HS-27A (cell line): Measurements from ENCODE around the gene TFCP2.
"Not testable (repeated sequence)": the region's sequence is repeated elsewhere in the genome, so short reads cannot be mapped to it uniquely, and the experiment has no call there.

Experiments used
- DNase-seq: peaks from one replicate; pipeline ENCODE4 v3.0.0-alpha.2; 2012; ENCODE audit warnings: low read depth, missing footprints

Gene TFCP2

DNA sequence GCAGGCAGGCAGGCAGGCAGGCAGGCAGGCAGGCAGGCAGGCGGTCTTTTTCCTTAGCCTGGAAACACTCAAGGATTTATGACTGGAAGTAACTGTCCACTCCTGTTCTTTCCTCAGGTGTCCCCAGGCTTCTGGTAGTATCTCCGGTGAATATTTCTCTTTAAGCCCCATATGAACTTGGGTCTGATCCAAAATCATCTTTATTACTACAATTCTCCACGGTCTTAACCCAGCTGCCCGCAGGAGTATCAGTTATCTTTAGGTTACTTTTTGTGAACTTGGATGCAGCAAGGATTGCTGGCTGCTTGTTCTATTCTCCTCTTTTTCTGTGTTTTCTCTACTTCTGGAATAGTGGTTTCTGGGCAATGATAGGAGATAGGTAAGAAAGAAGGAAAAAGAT is 92.8 kb downstream of the TFCP2 start:
- DNase-seq: no peak

DNA sequence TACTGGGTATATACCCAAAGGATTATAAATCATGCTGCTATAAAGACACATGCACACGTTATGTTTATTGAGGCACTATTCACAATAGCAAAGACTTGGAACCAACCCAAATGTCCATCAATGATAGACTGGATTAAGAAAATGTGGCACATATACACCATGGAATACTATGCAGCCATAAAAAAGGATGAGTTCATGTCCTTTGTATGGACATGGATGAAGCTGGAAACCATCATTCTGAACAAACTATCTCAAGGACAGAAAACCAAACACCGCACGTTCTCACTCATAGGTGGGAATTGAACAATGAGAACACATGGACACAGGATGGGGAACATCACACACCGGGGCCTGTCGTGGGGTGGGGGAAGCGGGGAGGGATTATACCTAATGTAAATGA is 94.1 kb downstream of the TFCP2 start:
- not testable (repeated sequence) for DNase-seq

DNA sequence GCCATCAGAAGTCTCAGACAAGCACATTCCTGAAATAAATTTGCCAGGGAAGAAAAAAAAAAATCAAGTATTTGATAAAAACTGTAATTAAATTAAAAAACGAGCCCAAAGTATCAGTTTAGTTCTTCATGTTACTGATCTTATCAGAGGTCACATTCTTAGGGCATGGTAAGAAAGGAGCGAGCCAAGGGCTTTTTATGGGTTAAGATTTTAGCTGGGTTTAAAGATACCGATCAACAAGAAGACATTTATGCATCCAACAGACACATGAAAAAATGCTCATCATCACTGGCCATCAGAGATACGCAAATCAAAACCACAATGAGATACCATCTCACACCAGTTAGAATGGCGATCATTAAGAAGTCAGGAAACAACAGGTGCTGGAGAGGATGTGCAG is 94.6 kb downstream of the TFCP2 start:
- DNase-seq: not testable (repeated sequence)

- DNase-seq: no peak
These were observed 95.0 kb downstream of the TFCP2 start for GRCh38 chr12:51077930-51078329.

DNA sequence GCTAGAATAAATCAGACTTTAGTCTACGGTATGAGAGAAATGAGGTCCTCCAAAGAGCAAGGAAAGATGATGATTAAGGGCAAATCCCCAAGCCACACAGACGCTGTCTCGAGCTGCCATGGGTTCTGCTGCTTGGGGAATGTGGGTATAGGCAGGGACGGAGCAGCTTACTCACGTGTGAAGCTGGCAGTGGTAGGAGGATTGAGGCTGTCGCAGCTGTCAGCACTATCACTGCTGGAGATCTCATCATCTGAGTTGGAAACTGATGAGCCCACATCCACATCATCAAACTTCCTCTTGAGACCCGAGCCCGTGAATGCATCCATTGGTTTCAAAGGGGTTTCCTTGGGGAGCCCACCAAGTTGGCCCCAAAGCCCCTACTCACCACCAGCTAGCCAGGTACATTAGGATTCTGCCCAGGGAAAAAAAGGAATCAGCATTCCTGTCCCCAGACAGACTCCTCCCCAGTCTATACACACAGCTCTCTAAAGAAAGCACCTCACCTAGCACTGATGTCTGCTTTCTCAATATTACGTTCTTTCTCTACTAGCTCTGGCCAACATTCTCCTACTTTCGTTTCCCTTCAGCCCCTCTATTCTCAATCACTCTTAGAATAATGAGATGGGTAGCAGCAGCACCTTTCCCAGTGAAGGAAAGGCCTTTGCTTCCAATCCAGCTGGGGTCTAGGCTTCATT is 96.6 kb downstream of the TFCP2 start:
- DNase-seq: no peak

DNA sequence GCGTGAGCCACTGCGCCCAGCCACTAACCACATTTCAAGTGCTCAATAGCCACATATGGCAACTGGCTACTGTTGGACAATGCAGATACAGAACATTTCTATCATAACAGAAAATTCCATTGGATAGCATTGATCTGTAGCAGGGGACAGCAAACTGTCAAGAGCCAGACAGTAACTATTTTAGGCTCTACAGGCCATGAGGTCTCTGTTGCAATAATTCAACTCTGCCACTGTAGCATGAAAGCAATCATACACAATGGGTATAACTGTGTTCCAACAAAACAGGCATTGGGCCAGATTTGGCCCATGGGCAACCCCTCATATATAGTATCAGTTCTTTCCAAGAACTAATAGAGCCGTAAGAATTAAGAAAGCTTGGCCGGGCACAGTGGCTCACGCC is 97.5 kb downstream of the TFCP2 start:
- DNase-seq: no peak

GRCh38 chr12:51071663-51072062 is 101.3 kb downstream of the TFCP2 start:
- no peak for DNase-seq

- DNase-seq: no peak
These were observed 102.9 kb downstream of the TFCP2 start for GRCh38 chr12:51070004-51070403.

DNA sequence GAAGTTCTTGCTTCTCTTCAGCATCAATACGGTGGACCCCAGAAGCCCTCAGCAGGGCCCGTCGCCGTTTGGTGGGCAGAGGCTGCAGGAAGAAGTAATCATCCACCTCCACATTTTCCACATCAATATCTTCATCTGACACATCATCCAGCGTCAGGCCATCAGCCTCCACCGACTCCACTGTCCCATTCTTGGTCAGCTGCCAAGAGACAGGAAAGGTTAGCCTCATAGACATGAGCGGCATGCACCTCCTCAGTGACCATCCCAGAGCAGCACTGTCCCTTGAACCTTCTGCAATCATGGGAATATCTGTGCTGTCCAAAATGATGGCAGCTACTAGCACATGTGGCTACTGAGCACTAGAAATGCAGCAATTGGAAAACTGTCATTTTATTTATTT is 105.2 kb downstream of the TFCP2 start:
- DNase-seq: no peak

- DNase-seq: no peak
These were observed 105.7 kb downstream of the TFCP2 start for GRCh38 chr12:51067229-51067628.

DNA sequence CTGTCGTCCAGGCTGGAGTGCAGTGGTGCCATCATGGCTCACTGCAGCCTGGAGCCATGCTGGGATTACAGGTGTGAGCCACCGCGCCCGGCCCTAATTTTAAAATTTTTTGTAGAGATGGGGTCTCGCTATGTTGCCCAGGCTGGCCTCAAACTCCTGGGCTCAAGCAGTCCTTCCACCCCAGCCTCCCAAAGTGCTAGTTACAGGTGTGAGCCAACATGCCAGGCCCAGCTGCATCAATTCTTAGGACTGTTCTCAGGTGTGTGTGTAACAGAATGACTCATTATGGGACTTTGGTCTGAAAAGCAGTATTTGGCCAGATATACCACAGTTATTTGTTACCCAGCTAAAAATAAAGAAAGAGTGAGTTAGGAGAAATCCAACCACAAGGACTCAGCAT is 107.4 kb downstream of the TFCP2 start:
- no peak for DNase-seq

- no peak for DNase-seq
These were observed 110.1 kb downstream of the TFCP2 start for GRCh38 chr12:51062631-51063397.

- DNase-seq: no peak
These were observed 113.8 kb downstream of the TFCP2 start for GRCh38 chr12:51059086-51059485.

GRCh38 chr12:51056242-51056641 is 116.7 kb downstream of the TFCP2 start:
- no peak for DNase-seq

- no peak for DNase-seq
These were observed 117.9 kb downstream of the TFCP2 start for GRCh38 chr12:51055060-51055459.

GRCh38 chr12:51051787-51052186 is 121.1 kb downstream of the TFCP2 start:
- DNase-seq: no peak

GRCh38 chr12:51049525-51049924 is 123.4 kb downstream of the TFCP2 start:
- no peak for DNase-seq

DNA sequence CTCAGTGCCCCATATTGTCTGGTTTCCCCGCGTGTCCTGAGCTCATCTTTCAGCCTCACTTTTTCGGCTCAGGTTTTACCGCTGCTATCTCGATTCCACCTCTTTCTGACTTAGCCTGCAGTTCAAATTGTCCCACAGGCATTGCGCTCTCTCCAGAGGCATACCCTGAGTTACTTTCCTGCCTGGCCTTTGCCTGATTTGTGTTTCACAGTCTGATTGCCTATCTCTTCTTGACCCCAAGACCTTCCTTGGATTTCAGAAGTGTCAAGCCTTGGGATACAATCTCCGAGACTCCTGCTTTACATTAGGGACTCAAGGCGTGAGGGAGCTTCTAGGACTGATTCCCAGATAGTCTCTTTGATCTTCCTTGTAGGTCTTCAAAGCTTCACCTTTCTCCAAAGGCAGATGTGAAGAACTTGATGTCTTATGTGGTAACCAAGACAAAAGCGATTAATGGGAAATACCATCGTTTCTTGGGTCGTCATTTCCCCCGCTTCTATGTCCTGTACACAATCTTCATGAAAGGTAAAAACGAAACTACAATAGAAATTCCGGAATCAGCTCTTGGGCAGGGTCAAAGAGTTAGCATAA is 124.2 kb downstream of the TFCP2 start:
- no peak for DNase-seq

GRCh38 chr12:51047655-51048540 is 125.0 kb downstream of the TFCP2 start, which contains the start of gene LETMD1:
Gene LETMD1, plus strand, starts transcription at chr12:51048327. Its CDS starts 30 bp downstream, at chr12:51048357.
- DNase-seq: peak; percentile 94
